Loucy (cell line): Measurements from ENCODE around the gene MAST4.

ENCODE experiments used
- CTCF ChIP-seq: fragments of 200-600 bp; sonication (generic); conservative IDR thresholded peaks from 2 replicates; pipeline ENCODE4 v1.5.1; 2014; ENCODE audit warnings: mild to moderate bottlenecking, antibody characterized with exemption, low read length
- EZH2phosphoT487 ChIP-seq: fragments of 200-600 bp; IDR thresholded peaks from 2 replicates; pipeline ENCODE4 v1.6.1; 2018; ENCODE audit warnings: antibody characterized with exemption, mild to moderate bottlenecking, moderate library complexity, borderline replicate concordance

DNA sequence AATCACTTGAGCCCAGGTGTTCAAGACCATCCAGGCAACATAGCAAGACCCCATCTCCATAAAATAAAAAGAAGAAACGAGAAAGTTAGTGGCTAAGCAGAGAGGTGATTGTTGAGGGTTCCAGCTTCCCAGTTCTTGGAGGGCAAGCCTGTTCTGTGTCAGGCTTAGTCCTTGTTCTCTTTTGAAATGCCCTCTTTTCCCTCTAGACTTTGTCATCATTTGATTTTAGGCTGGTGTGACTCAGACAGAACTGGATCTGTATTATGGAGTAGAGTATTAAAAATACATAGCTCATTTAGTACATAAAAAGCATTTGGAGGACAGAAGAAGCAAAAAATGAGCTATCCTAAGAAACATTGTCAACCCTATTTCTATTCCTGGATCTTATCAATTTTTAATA, 441.0 kb downstream of the MAST4 start:
- TF ChIP-seq CTCF (no peak), EZH2phosphoT487 (no peak)
